Body of pancreas (tissue), 4 donors: ENCODE data around the gene GRID2IP.

ENCODE experiments used
- CTCF ChIP-seq, 7 experiments: fragments of 450-650 bp in 4 of 7; fragments of 200-600 bp in 3 of 7; sonication (generic) in 3 of 7; IDR thresholded peaks; one replicate each; pipeline ENCODE4 v1.5.1; 2016 to 2019; ENCODE audit warnings: antibody characterized with exemption in 7 of 7
- POLR2A ChIP-seq, 3 donors: fragments of 450-650 bp; IDR thresholded peaks; one replicate each; pipeline ENCODE4 v1.6.1; 2016; ENCODE audit warnings: antibody characterized with exemption in 3 of 3, mild to moderate bottlenecking in 2 of 3

- peak in 1 of 7 experiments; percentile 14 for TF ChIP-seq CTCF (IDR thresholded peaks at IDR 0.05)
- TF ChIP-seq POLR2A (IDR thresholded peaks at IDR 0.05): peak; percentile 87 to 97 (median 96)
Observed at GRCh38 chr7:6577369-6578113, 26.3 kb upstream of the GRID2IP start, which contains the start of gene ZDHHC4.
